HFF-Myc (cell line): ENCODE measurements around the gene ATF6B.

Experiments
- DNase-seq: peaks from one replicate; pipeline ENCODE4 v3.0.0-alpha.2; 2011; ENCODE audit warnings: low read depth; ENCODE audit errors: extremely low read depth
- H3K4me3 ChIP-seq: replicated peaks from 2 replicates; pipeline ENCODE4 v1.5.1; 2011; ENCODE audit warnings: low read depth, mild to moderate bottlenecking, control low read depth, low read length
- TF ChIP-seq, protein P1 (sequence below): IDR thresholded peaks from 2 replicates; pipeline ENCODE4 v1.5.1; 2012; ENCODE audit warnings: mild to moderate bottlenecking, low read depth, low read length, control low read depth; ENCODE audit errors: missing control alignments

The ATF6B gene

DNA sequence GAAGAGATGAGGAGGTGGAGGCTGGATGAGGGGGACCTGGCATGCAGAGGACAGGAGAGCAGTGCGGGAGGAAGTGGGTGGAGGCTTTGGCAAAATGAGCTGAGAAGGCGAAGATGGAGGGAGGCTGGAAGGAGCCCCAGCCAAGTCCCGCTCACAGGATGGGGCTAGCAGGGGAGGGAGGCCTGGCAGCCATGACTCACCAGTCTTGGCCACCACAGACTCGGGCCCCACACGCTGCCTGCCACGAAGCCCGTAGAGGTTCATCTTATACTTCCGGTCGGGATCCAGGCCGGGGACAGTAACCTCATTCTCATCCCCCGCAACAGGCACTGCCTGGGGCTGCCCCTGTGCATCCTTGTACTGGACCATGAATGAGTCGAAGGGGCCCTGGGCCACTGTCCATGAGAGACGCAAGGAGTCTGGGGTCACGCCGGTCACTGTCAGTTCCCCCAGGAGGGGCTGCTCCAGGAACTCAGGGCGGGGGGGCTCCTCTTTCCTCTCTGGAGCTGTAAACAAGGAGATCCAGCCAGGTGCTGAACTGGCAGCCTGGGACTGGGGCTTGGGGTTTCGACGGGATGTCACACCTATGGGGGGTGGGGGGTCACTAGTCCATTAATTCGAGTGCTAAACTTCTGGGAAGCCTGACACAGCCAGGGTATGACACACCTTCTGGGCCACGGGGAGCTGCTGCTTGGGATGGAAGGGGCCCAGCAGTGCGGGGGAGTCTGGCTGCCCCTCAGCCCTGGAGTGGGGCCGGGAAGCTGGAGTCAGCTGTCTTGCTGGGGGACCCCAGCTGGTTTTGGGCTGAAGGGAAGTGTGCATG, 46.7 kb downstream of the ATF6B start:
- TF ChIP-seq, protein P1, sequence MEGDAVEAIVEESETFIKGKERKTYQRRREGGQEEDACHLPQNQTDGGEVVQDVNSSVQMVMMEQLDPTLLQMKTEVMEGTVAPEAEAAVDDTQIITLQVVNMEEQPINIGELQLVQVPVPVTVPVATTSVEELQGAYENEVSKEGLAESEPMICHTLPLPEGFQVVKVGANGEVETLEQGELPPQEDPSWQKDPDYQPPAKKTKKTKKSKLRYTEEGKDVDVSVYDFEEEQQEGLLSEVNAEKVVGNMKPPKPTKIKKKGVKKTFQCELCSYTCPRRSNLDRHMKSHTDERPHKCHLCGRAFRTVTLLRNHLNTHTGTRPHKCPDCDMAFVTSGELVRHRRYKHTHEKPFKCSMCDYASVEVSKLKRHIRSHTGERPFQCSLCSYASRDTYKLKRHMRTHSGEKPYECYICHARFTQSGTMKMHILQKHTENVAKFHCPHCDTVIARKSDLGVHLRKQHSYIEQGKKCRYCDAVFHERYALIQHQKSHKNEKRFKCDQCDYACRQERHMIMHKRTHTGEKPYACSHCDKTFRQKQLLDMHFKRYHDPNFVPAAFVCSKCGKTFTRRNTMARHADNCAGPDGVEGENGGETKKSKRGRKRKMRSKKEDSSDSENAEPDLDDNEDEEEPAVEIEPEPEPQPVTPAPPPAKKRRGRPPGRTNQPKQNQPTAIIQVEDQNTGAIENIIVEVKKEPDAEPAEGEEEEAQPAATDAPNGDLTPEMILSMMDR, result no peak
- peak; percentile 59 for DNase-seq
- no peak overlapping the region for H3K4me3 ChIP-seq

DNA sequence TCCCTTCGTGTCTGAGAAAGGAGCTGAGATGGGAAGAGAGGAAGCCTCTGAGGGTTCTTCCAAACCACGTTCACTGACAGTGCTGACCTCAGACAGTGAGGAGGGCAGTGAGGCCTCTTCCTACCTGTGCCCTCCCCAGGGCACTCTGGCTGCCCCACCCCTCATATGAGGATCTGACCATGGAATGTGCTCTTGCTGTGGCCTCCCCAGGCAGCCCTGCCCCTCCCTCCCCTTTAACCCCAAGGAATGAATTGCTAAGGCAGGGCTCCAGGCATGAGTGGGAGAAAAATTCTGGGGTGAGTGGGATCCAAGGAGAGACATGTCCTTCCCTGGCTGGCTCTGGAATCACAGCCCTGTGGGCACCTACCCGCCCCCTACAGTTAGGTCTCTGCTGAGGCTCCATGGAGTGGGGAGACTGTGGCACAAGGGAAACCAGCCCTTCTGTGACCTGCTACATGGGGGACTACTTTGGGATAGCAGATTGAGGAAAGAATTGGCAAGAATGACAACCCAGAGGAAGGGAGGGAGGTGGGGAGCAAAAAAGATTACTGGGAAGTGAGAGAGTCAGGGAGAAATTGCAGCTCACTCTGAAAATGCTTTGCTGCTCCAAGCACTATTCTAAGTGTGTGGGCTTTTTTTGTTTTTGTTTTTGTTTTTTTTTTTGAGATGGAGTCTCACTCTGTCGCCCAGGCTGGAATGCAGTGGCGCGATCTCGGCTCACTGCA, 48.3 kb downstream of the ATF6B start:
- no peak overlapping the region for H3K4me3 ChIP-seq
- TF ChIP-seq, protein P1, result no peak
- no peak for DNase-seq

DNA sequence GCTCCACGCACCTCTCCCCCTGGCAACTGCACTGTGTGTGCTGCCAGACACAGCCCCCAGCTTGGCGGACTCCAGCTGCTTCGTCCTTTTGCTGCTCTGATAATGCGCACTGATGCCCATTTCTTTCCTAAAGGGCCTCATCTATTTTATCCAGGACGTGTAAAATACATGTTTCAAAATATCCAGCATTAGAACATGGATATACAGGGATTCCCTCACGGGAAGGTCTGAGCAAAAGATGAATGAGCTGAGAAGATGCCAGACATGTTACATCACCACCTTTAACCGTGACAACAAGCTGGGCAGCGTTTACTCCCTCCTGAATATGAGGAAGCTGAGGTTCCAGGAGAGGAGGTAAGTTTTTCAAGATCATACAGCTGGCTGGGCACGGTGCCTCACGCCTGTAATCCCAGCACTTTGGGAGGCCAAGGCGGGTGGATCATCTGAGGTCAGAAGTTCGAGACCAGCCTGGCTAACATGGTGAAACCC, 51.7 kb downstream of the ATF6B start:
- no peak overlapping the region for H3K4me3 ChIP-seq
- no peak for DNase-seq
- TF ChIP-seq, protein P1, result no peak

DNA sequence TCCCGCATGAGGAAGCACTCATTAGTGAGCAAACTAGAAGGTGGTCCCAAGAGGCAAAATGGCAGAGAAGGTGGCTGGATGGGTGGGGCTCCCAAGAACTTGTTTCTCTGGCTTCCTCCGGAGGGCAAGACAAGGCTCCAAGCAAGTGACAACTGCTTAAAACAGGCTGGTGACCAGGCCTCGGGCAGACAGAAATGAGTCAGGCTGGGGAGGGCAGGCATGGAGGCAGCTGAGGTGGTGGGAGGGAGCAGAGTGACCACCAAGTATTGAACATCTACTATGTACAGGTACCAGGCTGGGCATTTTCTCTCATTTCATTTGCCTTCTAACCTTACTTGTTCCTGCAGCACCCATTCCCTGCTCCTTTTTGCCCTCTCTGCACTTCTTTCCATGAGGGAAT, 52.3 kb downstream of the ATF6B start:
- no peak overlapping the region for H3K4me3 ChIP-seq
- TF ChIP-seq, protein P1, result no peak
- no peak for DNase-seq

DNA sequence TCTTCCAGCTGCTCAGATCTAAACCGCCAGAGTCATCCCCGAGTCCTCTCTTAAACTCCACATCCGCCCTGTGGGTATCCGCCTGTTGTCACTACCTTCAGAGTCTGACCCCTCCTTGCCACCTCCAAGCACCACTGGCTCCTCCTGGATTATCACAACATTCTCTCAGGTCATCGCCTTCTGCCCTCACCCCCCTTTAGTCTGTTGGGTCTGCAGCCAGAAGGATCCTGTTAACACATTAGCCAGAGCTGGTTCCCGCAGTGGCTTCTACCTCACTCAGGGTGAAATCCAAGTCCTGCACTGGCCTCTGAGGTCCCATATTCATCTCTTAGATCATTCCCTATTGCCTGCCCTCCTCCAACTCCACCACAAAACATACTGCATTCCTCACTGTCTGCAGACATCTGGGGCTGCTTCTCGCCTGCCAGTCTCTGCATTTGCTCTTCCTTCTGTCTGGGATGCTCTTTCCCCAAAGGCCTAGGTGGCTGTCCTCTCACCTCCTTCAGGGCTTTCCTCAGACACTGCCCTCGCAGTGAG, 53.0 kb downstream of the ATF6B start:
- no peak for DNase-seq
- H3K4me3 ChIP-seq, result no peak overlapping the region
- TF ChIP-seq, protein P1, result no peak

DNA sequence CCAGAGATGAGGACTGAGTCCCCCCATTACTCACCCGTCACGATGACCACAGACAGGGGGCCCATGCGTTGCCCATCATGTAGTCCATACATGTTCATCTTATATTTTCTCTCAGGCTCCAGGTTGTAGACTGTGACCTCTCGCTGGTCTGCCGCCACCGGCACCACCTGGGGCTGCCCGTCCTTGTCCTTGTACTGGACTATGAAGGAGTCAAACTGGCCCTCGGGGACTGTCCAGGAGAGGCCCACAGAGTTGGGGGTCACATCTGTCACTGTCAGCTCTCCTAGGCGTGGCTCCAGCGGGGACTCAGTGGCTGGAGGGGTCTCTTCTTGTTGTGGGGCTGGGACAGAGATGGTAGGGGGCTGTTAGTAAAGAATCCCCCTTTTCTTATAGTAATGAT, 54.4 kb downstream of the ATF6B start:
- TF ChIP-seq, protein P1, result no peak
- no peak overlapping the region for H3K4me3 ChIP-seq
- DNase-seq, result no peak
